BJ (cell line): ENCODE measurements around the gene CARD19. TPM values are rescaled to one million over a fixed set of nuclear protein-coding genes. Genes with fewer than 3 reads are reported as not detected.

Experiments used
- CTCF ChIA-PET: fragments of 350-600 bp; formaldehyde crosslinking; extraction: SDS; loops from one replicate; lab custom pipeline; 2021; ENCODE audit warnings: antibody characterized with exemption, inconsistent platforms; lab: Yijun Ruan, JAX
- POLR2A ChIA-PET: fragments of 300-600 bp; sonication (Branson Sonifier 250); formaldehyde crosslinking; extraction: SDS; loops from one replicate; lab custom pipeline; 2021; ENCODE audit warnings: antibody characterized with exemption; lab: Charles Lee
- DNase-seq: peaks from one replicate; pipeline ENCODE4 v3.0.0-alpha.2; 2011; ENCODE audit warnings: low read depth
- H3K27me3 ChIP-seq: 2 replicates; pipeline ENCODE4 v1.6.0; 2011; ENCODE audit warnings: low read length; ENCODE audit not compliant: control insufficient read depth, insufficient read depth
- H3K36me3 ChIP-seq: 2 replicates; pipeline ENCODE4 v1.5.1; 2011; ENCODE audit warnings: low read length; ENCODE audit not compliant: control insufficient read depth, insufficient read depth
- H3K4me3 ChIP-seq: 2 replicates; pipeline ENCODE4 v1.5.1; 2011; ENCODE audit warnings: low read depth, mild to moderate bottlenecking, control low read depth, low read length
- polyA plus RNA-seq: library from polyadenylated mRNA; depleted of rRNA; stranded (reverse); fragments of >200 nt; gene quantifications from 2 replicates; pipeline ENCODE4 v1.2.3, GENCODE V29; 2011
- TF ChIP-seq, protein P1 (sequence below): IDR thresholded peaks from 2 replicates; pipeline ENCODE4 v1.5.1; 2011; ENCODE audit warnings: low read depth, mild to moderate bottlenecking, control low read depth, inconsistent platforms, low read length, moderate library complexity; ENCODE audit not compliant: insufficient read depth

CARD19 gene
- polyA plus RNA-seq, 1 experiment: 69.3 TPM

DNA sequence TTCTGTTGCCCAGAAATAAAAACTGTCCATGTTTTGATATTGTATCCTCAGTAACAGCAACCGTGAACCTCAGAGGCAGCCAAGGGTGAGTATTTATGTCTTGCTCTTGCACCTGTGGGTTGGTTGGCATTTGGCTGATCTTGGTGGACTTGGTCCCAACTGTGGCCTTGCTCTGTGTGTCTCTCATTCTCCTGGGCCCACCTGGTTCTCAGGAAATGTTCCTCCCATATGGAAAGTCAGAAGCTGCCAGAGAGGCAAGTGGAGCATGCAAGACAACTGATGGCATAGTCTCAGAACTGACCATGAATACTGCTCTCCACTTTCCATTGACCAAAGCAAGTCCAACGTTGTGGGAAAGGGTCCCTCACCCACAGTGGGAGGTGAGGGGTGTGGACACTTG lies 51.6 kb downstream of the CARD19 start:
- no peak for DNase-seq
- CTCF ChIA-PET: no interaction called here
- no peaks in the 10 kb centered on the region for H3K36me3 ChIP-seq
- no peak overlapping the region for H3K4me3 ChIP-seq
- TF ChIP-seq, protein P1, sequence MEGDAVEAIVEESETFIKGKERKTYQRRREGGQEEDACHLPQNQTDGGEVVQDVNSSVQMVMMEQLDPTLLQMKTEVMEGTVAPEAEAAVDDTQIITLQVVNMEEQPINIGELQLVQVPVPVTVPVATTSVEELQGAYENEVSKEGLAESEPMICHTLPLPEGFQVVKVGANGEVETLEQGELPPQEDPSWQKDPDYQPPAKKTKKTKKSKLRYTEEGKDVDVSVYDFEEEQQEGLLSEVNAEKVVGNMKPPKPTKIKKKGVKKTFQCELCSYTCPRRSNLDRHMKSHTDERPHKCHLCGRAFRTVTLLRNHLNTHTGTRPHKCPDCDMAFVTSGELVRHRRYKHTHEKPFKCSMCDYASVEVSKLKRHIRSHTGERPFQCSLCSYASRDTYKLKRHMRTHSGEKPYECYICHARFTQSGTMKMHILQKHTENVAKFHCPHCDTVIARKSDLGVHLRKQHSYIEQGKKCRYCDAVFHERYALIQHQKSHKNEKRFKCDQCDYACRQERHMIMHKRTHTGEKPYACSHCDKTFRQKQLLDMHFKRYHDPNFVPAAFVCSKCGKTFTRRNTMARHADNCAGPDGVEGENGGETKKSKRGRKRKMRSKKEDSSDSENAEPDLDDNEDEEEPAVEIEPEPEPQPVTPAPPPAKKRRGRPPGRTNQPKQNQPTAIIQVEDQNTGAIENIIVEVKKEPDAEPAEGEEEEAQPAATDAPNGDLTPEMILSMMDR: no peak
- POLR2A ChIA-PET: no interaction called here
- no peaks in the 10 kb centered on the region; the same call in 1 of the 2 replicates for H3K27me3 ChIP-seq

DNA sequence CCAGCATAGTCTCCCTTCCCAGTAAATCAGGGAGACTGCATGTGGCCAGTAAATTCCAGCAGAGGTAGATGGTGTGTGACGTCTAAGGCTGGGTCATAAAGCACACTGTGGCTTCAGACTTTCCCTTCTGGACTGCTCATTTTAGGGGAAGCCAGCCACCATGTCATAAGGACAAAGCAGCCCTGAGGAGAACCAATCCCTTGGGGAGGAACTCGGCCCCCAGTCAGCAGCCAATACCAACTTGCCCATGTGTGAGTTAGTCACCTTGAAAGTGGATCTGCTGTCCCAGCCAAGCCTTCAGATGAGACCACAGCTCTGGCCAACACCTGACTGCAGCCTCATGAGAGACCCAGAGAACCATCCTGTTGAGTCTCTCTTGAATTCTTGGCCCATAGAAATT lies 52.7 kb downstream of the CARD19 start:
- Histone ChIP-seq H3K27me3 (no peaks in the 10 kb centered on the region; the same call in 1 of the 2 replicates), H3K36me3 (no peaks in the 10 kb centered on the region), H3K4me3 (no peak overlapping the region)
- ChIA-PET CTCF (no interaction called here), POLR2A (no interaction called here)
- DNase-seq: no peak
- TF ChIP-seq, protein P1: no peak

DNA sequence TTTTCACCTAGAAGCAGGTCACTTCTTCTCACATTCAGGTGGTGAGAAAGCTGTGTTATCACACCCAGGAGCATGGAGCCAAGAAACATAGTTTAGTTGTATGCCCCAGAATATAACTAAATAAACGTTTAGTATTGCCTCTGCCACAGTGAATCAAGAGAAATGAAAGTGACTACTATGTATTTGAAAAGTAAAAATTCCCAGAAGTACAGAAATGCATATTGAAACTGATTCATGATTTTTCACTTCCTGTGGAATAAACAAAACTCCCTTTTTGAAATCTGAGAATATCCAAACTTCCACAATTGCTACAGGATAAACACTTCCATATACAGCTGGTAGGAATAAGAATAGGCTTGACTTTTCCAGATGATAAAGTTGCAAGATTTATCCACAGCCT lies 53.3 kb downstream of the CARD19 start:
- POLR2A ChIA-PET: no interaction called here
- TF ChIP-seq, protein P1: no peak
- no peaks in the 10 kb centered on the region; the same call in 1 of the 2 replicates for H3K27me3 ChIP-seq
- no peak overlapping the region for H3K4me3 ChIP-seq
- no peaks in the 10 kb centered on the region for H3K36me3 ChIP-seq
- DNase-seq: no peak
- CTCF ChIA-PET: no interaction called here

DNA sequence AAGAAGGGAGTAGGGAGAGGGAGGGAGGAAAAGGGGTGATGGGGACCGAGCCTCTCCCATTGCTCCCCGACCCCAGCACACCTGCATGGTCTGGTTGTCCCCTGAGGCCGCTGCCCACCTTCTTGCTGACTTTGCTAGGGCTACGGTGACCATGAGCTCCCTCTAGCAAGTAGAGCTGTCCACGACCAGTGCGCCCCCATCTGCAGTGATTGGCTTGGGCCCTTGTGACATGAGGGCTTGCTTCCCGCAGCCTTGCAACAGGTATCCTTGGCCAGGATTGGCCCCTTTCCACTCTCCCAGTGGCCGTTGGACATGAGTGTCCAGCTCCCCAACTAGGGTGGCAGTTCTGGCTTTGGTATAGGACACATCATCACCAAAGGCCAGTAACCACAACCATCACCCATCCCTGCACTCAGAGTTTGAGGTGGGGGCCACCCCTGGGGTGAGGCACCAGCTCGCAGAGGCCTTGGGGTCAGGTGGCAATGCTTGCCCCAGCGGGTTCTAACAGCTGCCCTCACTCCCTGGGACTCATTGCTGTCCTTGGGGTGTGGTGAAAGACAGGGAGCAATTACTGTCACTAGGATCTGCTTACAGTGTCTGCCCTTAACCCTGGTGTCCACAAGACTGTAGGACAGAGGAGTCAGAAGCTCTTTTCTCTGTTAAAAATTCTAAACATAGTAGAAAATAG lies 55.2 kb downstream of the CARD19 start:
- CTCF ChIA-PET: interaction anchor here (0.6 to 2.4 kb wide), 2 partner anchors 9 to 10 kb away, joined by 3 to 7 read pairs; no protein-coding TSS in a partner anchor
- Histone ChIP-seq H3K4me3 (no peak overlapping the region), H3K27me3 (no peaks in the 10 kb centered on the region; the same call in 1 of the 2 replicates), H3K36me3 (no peaks in the 10 kb centered on the region)
- TF ChIP-seq, protein P1: no peak
- POLR2A ChIA-PET: no interaction called here
- no peak for DNase-seq

DNA sequence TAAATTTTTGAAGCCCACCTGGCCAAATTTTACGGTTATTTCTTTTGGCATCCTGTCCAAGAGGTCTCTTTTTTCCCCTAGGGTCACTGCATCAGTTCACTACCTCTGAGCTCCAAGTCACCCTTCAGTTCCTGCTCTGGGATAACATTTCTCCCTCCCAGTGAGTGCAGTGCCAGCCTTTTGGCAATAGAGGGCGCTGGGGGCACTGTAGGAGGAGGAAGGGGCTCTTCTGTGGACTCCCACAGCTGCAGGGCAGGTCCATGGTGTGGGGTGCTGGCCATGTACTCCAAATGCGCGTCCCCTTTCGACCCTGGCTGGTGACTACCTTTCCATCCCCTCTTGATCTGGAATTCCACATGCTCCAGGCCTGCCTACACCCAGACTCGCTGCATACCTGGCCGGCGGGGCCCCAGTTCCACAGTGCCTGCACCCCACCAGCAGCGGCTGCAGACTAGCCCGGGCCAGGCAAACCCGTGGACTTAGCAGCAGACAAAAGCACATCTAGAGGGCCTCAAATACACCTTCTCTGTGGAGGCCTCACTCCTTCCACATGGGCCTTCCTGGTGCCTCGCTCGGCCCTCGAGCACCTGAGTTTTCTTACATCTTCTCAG lies 58.4 kb downstream of the CARD19 start:
- Histone ChIP-seq H3K4me3 (no peak overlapping the region), H3K36me3 (no peaks in the 10 kb centered on the region), H3K27me3 (no peaks in the 10 kb centered on the region; the same call in 1 of the 2 replicates)
- ChIA-PET CTCF (interaction anchor here (0.5 to 2.2 kb wide), 11 partner anchors 9 to 148 kb away, joined by 3 to 17 read pairs (median 3); no protein-coding TSS in a partner anchor), POLR2A (no interaction called here)
- no peak for DNase-seq
- TF ChIP-seq, protein P1: peak; percentile 59
